Mesenchymal stem cell (in vitro differentiated cells and primary cell): Measurements from ENCODE around the gene ADAMTS18.

Experiments
- DNase-seq: peaks from one replicate; pipeline ENCODE4 v3.0.0-alpha.2; 2013
- H2AFZ ChIP-seq: one replicate; pipeline ENCODE4 v1.6.1; 2013; ENCODE audit warnings: low read depth, mild to moderate bottlenecking, control low read depth, inconsistent platforms, low read length, moderate library complexity
- H2AK5ac ChIP-seq: 2 replicates; pipeline ENCODE4 v1.6.1; 2013; ENCODE audit warnings: low read length, moderate library complexity, mild to moderate bottlenecking, inconsistent platforms; ENCODE audit not compliant: severe bottlenecking
- H2BK120ac ChIP-seq: one replicate; pipeline ENCODE4 v1.6.1; 2013; ENCODE audit warnings: low read depth, mild to moderate bottlenecking, inconsistent platforms, low read length, moderate library complexity
- H2BK12ac ChIP-seq, 2 experiments: one replicate each; pipeline ENCODE4 v1.6.1; 2013; ENCODE audit warnings: inconsistent platforms in 2 of 2, low read length in 2 of 2, mild to moderate bottlenecking in 2 of 2, moderate library complexity in 2 of 2, control low read depth in 1 of 2
- H2BK15ac ChIP-seq: one replicate; pipeline ENCODE4 v1.6.1; 2013; ENCODE audit warnings: mild to moderate bottlenecking, low read depth, inconsistent platforms; ENCODE audit not compliant: poor library complexity, severe bottlenecking
- H2BK5ac ChIP-seq: 2 replicates; pipeline ENCODE4 v1.6.1; 2013; ENCODE audit warnings: low read depth, mild to moderate bottlenecking, low read length, control low read depth, inconsistent platforms; ENCODE audit not compliant: poor library complexity, severe bottlenecking
- H3K14ac ChIP-seq, 2 experiments: one replicate each; pipeline ENCODE4 v1.6.1; 2013; ENCODE audit warnings: inconsistent platforms in 2 of 2, low read length in 2 of 2, control low read depth in 1 of 2, mild to moderate bottlenecking in 1 of 2, moderate library complexity in 1 of 2
- H3K18ac ChIP-seq, 2 experiments: one replicate each; pipeline ENCODE4 v1.6.1; 2013; ENCODE audit warnings: inconsistent platforms in 2 of 2, low read length in 2 of 2, control low read depth in 1 of 2, low read depth in 1 of 2, mild to moderate bottlenecking in 1 of 2
- H3K23ac ChIP-seq, 2 experiments: one replicate each; pipeline ENCODE4 v1.6.1; 2013; ENCODE audit warnings: inconsistent platforms in 2 of 2, low read length in 2 of 2, mild to moderate bottlenecking in 2 of 2, moderate library complexity in 2 of 2, control low read depth in 1 of 2
- H3K27ac ChIP-seq: 2 replicates; pipeline ENCODE4 v1.5.1; 2013; ENCODE audit warnings: mild to moderate bottlenecking, moderate library complexity, low read length, control low read depth, inconsistent platforms; ENCODE audit not compliant: poor library complexity, severe bottlenecking
- H3K27me3 ChIP-seq, 2 experiments: 2 replicates each; pipeline versions ENCODE4 v1.6.1 to v1.7.0; 2013; ENCODE audit warnings: low read length in 2 of 2, mild to moderate bottlenecking in 2 of 2, moderate library complexity in 2 of 2, control low read depth in 1 of 2, inconsistent platforms in 1 of 2; ENCODE audit not compliant: control insufficient read depth in 1 of 2, insufficient read depth in 1 of 2
- H3K36me3 ChIP-seq, 2 experiments: 2 replicates each; pipeline versions ENCODE4 v1.6.1 to v1.7.0; 2013; ENCODE audit warnings: low read length in 2 of 2, control low read depth in 1 of 2, inconsistent platforms in 1 of 2, low read depth in 1 of 2, mild to moderate bottlenecking in 1 of 2; ENCODE audit not compliant: insufficient read depth in 2 of 2, control insufficient read depth in 1 of 2
- H3K4ac ChIP-seq, 2 experiments: one replicate each; pipeline ENCODE4 v1.6.1; 2013; ENCODE audit warnings: inconsistent platforms in 2 of 2, low read length in 2 of 2, mild to moderate bottlenecking in 2 of 2, moderate library complexity in 2 of 2, control low read depth in 1 of 2, low read depth in 1 of 2
- H3K4me1 ChIP-seq: 2 replicates; pipeline ENCODE4 v1.6.1; 2013; ENCODE audit warnings: low read depth, low read length, control low read depth; ENCODE audit not compliant: control insufficient read depth, insufficient read depth
- H3K4me2 ChIP-seq: 2 replicates; pipeline ENCODE4 v1.6.1; 2013; ENCODE audit warnings: low read length, mild to moderate bottlenecking, inconsistent platforms; ENCODE audit not compliant: poor library complexity, severe bottlenecking
- H3K4me3 ChIP-seq, 2 experiments: 2 replicates each; pipeline versions ENCODE4 v1.5.1 to v1.7.0; 2013; ENCODE audit warnings: low read length in 2 of 2, mild to moderate bottlenecking in 2 of 2, control low read depth in 1 of 2, low read depth in 1 of 2; ENCODE audit not compliant: insufficient read depth in 1 of 2
- H3K79me1 ChIP-seq: replicated peaks from 2 replicates; pipeline ENCODE4 v1.6.1; 2013; ENCODE audit warnings: mild to moderate bottlenecking, control low read depth, low read length, inconsistent platforms; ENCODE audit not compliant: poor library complexity, severe bottlenecking
- H3K9ac ChIP-seq: 2 replicates; pipeline ENCODE4 v1.7.0; 2013; ENCODE audit warnings: mild to moderate bottlenecking, low read length, moderate library complexity
- H3K9me3 ChIP-seq: 2 replicates; pipeline ENCODE4 v1.7.0; 2013; ENCODE audit warnings: mild to moderate bottlenecking, low read length; ENCODE audit not compliant: control insufficient read depth
- H4K8ac ChIP-seq: one replicate; pipeline ENCODE4 v1.6.1; 2013; ENCODE audit warnings: inconsistent platforms, mild to moderate bottlenecking, low read length, moderate library complexity
- H4K91ac ChIP-seq: one replicate; pipeline ENCODE4 v1.6.1; 2013; ENCODE audit warnings: mild to moderate bottlenecking, low read length, inconsistent platforms
- WGBS: methylation state at CpG from one replicate; pipeline ENCODE4 v1.1.7; 2013; ENCODE audit warnings: mixed read lengths; 5-methylcytosine and 5-hydroxymethylcytosine counted together

ADAMTS18 gene

DNA sequence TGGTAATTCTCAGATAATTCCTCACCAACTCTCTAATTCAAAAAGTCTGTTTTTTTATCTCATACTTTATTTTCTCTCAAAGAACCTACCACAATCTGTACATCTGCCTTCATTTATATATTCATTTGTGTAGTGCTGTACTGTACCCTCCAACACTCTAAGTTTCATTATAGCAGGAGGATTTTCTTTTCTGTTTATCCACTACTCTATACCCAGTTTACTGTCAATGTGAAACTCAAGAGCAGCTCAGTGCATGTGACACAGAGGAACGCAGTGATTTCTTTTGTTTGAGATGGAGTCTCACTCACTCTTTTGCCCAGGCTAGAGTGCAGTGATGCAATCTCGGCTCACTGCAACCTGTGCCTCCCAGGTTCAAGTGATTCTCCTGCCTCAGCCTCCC, 117.8 kb downstream of the ADAMTS18 start:
- no peak overlapping the region for H2BK12ac ChIP-seq
- H3K4me3 ChIP-seq = no peak overlapping the region
- no peak for DNase-seq
- H3K23ac ChIP-seq = no peak overlapping the region
- H3K27ac ChIP-seq = no peak overlapping the region
- H2BK120ac ChIP-seq = no peak overlapping the region
- no peak overlapping the region for H4K91ac ChIP-seq
- no peaks in the 10 kb centered on the region for H3K27me3 ChIP-seq
- no peak overlapping the region for H3K4ac ChIP-seq
- H3K18ac ChIP-seq = no peak overlapping the region
- no peaks in the 10 kb centered on the region for H3K36me3 ChIP-seq
- no peak overlapping the region for H2AK5ac ChIP-seq
- H2AFZ ChIP-seq = no peak overlapping the region
- H3K9ac ChIP-seq = no peak overlapping the region
- H2BK5ac ChIP-seq = no peak overlapping the region
- no peak overlapping the region for H3K4me2 ChIP-seq
- H2BK15ac ChIP-seq = no peak overlapping the region
- H3K14ac ChIP-seq = no peak overlapping the region
- no peaks in the 10 kb centered on the region for H3K79me1 ChIP-seq
- no peaks in the 10 kb centered on the region for H3K9me3 ChIP-seq
- 97% methylated on average over 2 of the region's 2 CpGs for WGBS
- H3K4me1 ChIP-seq = no peaks in the 10 kb centered on the region
- no peak overlapping the region for H4K8ac ChIP-seq

- Histone ChIP-seq H3K18ac (no peak overlapping the region), H2AFZ (no peak overlapping the region), H3K27ac (no peak overlapping the region), H4K8ac (no peak overlapping the region), H3K27me3 (no peaks in the 10 kb centered on the region), H2BK15ac (no peak overlapping the region), H2BK12ac (no peak overlapping the region), H3K4ac (no peak overlapping the region), H2AK5ac (no peak overlapping the region), H3K23ac (no peak overlapping the region), H3K9ac (no peak overlapping the region), H3K14ac (no peak overlapping the region), H3K4me1 (peaks cover 2% of the 10 kb centered on the region), H3K36me3 (no peaks in the 10 kb centered on the region), H2BK5ac (no peak overlapping the region), H3K9me3 (no peaks in the 10 kb centered on the region), H3K4me2 (no peak overlapping the region), H3K79me1 (no peaks in the 10 kb centered on the region), H4K91ac (no peak overlapping the region), H3K4me3 (no peak overlapping the region), H2BK120ac (no peak overlapping the region)
- DNase-seq = no peak
- no CpG with 5 or more reads among the region's 1 CpG for WGBS
Observed at GRCh38 chr16:77310877-77311276, 124.0 kb downstream of the ADAMTS18 start.

GRCh38 chr16:77308163-77308561, 126.7 kb downstream of the ADAMTS18 start:
- Histone ChIP-seq H3K4me3 (no peak overlapping the region), H2BK15ac (no peak overlapping the region), H4K8ac (no peak overlapping the region), H3K9ac (peak overlapping the region; percentile 32), H3K9me3 (no peaks in the 10 kb centered on the region), H2BK120ac (no peak overlapping the region), H3K4me2 (no peak overlapping the region), H3K4ac (no peak overlapping the region), H2BK5ac (no peak overlapping the region), H2BK12ac (no peak overlapping the region), H3K14ac (no peak overlapping the region), H3K27ac (no peak overlapping the region), H3K27me3 (no peaks in the 10 kb centered on the region), H3K18ac (no peak overlapping the region), H3K23ac (no peak overlapping the region), H4K91ac (no peak overlapping the region), H2AK5ac (no peak overlapping the region), H3K4me1 (peaks cover 4% of the 10 kb centered on the region), H3K79me1 (no peaks in the 10 kb centered on the region), H3K36me3 (no peaks in the 10 kb centered on the region), H2AFZ (no peak overlapping the region)
- peak; percentile 53 for DNase-seq
- no CpG with 5 or more reads among the region's 1 CpG for WGBS

- Histone ChIP-seq H3K27ac (no peak overlapping the region), H4K91ac (no peak overlapping the region), H3K4me2 (no peak overlapping the region), H3K23ac (no peak overlapping the region), H2AK5ac (no peak overlapping the region), H3K18ac (no peak overlapping the region), H2BK120ac (no peak overlapping the region), H3K27me3 (no peaks in the 10 kb centered on the region), H3K79me1 (no peaks in the 10 kb centered on the region), H2AFZ (no peak overlapping the region), H3K4ac (no peak overlapping the region), H3K9me3 (no peaks in the 10 kb centered on the region), H3K4me1 (peaks cover 4% of the 10 kb centered on the region), H3K14ac (no peak overlapping the region), H2BK15ac (no peak overlapping the region), H4K8ac (no peak overlapping the region), H2BK5ac (no peak overlapping the region), H3K36me3 (no peaks in the 10 kb centered on the region), H3K4me3 (no peak overlapping the region), H2BK12ac (no peak overlapping the region), H3K9ac (no peak overlapping the region)
- no peak for DNase-seq
- WGBS = 71% methylated on average over 8 of the region's 8 CpGs
Observed at GRCh38 chr16:77307426-77308162, 127.2 kb downstream of the ADAMTS18 start.
